Vagina (tissue), 2 donors: ENCODE results near the gene PLSCR1.

ENCODE experiments used
- POLR2A ChIP-seq, 2 donors: fragments of 450-650 bp; IDR thresholded peaks; one replicate each; pipeline ENCODE4 v1.6.1; 2017; ENCODE audit warnings: antibody characterized with exemption in 2 of 2, mild to moderate bottlenecking in 2 of 2, moderate library complexity in 2 of 2
- POLR2AphosphoS5 ChIP-seq, 2 donors: sonication (generic); formaldehyde crosslinking; IDR thresholded peaks; one replicate each; pipeline ENCODE4 v1.9.0; 2017; ENCODE audit warnings: antibody characterized with exemption in 2 of 2, mild to moderate bottlenecking in 2 of 2, low read depth in 1 of 2; ENCODE audit not compliant: insufficient read depth in 1 of 2
- TF ChIP-seq, protein P1 (sequence below), 3 experiments: fragments of 450-650 bp in 2 of 3; fragments of 200-600 bp in 1 of 3; sonication (generic) in 1 of 3; IDR thresholded peaks; one replicate each; pipeline ENCODE4 v1.5.1; 2017 to 2019; ENCODE audit warnings: antibody characterized with exemption in 3 of 3, mild to moderate bottlenecking in 2 of 3, moderate library complexity in 2 of 3

DNA sequence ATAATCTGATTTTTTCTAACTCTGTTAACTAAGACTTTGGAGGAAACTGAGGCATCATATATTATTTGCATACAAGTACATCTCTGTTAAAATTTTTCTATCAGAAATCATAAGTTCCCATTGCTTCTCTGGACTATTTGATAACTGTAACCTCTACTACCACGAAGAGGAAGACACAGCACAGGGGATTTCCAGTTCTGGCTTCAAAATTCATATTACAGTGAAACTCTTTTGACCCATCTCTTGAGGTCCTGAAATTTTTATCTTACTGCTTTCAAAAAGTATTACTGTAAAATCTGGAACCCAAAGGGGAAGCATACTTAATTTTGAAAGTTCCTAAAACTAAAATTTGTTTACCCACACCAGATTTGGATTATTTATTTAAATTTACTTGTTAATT lies 4.2 kb downstream of the PLSCR1 start:
- TF ChIP-seq, protein P1, sequence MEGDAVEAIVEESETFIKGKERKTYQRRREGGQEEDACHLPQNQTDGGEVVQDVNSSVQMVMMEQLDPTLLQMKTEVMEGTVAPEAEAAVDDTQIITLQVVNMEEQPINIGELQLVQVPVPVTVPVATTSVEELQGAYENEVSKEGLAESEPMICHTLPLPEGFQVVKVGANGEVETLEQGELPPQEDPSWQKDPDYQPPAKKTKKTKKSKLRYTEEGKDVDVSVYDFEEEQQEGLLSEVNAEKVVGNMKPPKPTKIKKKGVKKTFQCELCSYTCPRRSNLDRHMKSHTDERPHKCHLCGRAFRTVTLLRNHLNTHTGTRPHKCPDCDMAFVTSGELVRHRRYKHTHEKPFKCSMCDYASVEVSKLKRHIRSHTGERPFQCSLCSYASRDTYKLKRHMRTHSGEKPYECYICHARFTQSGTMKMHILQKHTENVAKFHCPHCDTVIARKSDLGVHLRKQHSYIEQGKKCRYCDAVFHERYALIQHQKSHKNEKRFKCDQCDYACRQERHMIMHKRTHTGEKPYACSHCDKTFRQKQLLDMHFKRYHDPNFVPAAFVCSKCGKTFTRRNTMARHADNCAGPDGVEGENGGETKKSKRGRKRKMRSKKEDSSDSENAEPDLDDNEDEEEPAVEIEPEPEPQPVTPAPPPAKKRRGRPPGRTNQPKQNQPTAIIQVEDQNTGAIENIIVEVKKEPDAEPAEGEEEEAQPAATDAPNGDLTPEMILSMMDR (IDR thresholded peaks at IDR 0.05) = no peak
- TF ChIP-seq POLR2A (IDR thresholded peaks at IDR 0.05) (no peak), POLR2AphosphoS5 (IDR thresholded peaks at IDR 0.05; ENCODE audit: insufficient read depth in 1 of 2, low read depth in 1 of 2) (no peak)
